GM12864 (cell line): ENCODE data around the gene RPS27A.
"Not testable (repeated sequence)": the region's sequence is repeated elsewhere in the genome, so short reads cannot be mapped to it uniquely, and the experiment has no call there.

ENCODE experiments used
- DNase-seq: peaks from one replicate; pipeline ENCODE4 v3.0.0-alpha.2; 2011; ENCODE audit warnings: low read depth
- H3K4me3 ChIP-seq: 2 replicates; pipeline ENCODE4 v1.5.1; 2011; ENCODE audit warnings: mild to moderate bottlenecking, low read depth, low read length, control low read depth
- TF ChIP-seq, protein P1 (sequence below): IDR thresholded peaks from 2 replicates; pipeline ENCODE4 v1.5.1; 2011; ENCODE audit warnings: low read depth, mild to moderate bottlenecking, moderate library complexity, low read length, control low read depth, inconsistent platforms; ENCODE audit errors: missing control alignments

The RPS27A gene

GRCh38 chr2:55231546-55232083 lies 873 bp upstream of the RPS27A start:
- TF ChIP-seq, protein P1, sequence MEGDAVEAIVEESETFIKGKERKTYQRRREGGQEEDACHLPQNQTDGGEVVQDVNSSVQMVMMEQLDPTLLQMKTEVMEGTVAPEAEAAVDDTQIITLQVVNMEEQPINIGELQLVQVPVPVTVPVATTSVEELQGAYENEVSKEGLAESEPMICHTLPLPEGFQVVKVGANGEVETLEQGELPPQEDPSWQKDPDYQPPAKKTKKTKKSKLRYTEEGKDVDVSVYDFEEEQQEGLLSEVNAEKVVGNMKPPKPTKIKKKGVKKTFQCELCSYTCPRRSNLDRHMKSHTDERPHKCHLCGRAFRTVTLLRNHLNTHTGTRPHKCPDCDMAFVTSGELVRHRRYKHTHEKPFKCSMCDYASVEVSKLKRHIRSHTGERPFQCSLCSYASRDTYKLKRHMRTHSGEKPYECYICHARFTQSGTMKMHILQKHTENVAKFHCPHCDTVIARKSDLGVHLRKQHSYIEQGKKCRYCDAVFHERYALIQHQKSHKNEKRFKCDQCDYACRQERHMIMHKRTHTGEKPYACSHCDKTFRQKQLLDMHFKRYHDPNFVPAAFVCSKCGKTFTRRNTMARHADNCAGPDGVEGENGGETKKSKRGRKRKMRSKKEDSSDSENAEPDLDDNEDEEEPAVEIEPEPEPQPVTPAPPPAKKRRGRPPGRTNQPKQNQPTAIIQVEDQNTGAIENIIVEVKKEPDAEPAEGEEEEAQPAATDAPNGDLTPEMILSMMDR: no peak
- no peak for DNase-seq

DNA sequence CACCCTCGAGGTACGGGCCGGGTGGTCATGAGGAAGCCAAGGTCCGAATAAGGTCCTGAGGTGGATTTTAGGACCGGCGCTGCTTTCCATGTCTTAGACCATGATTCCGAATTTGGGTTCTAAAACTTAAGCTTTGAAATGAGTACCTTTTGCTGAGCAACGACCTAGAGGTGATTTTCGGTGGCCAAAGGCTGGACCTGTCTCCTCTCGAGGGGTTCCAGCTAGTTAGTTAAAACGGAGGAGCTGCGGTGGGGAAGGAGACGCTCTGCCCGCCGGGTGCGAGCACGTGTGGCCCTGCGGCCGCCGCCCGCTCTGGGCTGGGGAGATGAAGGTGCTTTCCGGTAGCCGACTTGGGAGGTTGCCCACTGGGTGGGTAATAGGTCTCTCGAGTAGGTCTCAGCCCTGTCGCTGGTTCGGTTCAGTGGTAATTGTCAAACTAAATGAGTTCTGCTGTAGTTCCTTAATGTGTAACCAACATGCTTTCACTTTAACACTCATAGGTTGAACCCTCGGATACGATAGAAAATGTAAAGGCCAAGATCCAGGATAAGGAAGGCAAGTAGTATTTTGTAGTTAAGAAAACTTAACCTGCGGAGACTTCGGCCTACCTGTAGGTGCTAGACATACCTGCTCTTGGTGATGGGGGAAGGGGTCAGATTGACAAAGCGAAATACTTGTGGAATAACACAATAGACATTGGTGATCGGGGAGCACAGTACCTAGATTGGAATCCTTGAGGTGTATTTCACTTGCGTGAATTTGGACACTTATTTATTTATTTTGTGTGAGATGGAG lies 572 bp downstream of the RPS27A start:
- no peak for DNase-seq
- TF ChIP-seq, protein P1: no peak
- peak overlapping the region; percentile 81 for H3K4me3 ChIP-seq

More at GRCh38 chr2:55231546-55232083, 873 bp upstream of the RPS27A start:
- peak overlapping the region; percentile 81 for H3K4me3 ChIP-seq

- TF ChIP-seq, protein P1: no peak
- no peak for DNase-seq
- peak overlapping the region; percentile 81 for H3K4me3 ChIP-seq
Measured at GRCh38 chr2:55233658-55233940, 1.1 kb downstream of the RPS27A start.

- DNase-seq: no peak
Measured at GRCh38 chr2:55235724-55236538, 3.4 kb downstream of the RPS27A start.

GRCh38 chr2:55236992-55237543 lies 4.6 kb downstream of the RPS27A start:
- DNase-seq: no peak
- TF ChIP-seq, protein P1: no peak
- no peak overlapping the region for H3K4me3 ChIP-seq

More at GRCh38 chr2:55235724-55236538, 3.4 kb downstream of the RPS27A start:
- H3K4me3 ChIP-seq: no peak overlapping the region
- TF ChIP-seq, protein P1: no peak

- DNase-seq: no peak
- TF ChIP-seq, protein P1: no peak
- H3K4me3 ChIP-seq: no peak overlapping the region
Measured at GRCh38 chr2:55239656-55240222, 7.3 kb downstream of the RPS27A start.

- not testable (repeated sequence) for DNase-seq, H3K4me3 ChIP-seq
Measured at GRCh38 chr2:55241582-55241981, 9.1 kb downstream of the RPS27A start.
